SW 1271 (cell line): ENCODE data around the gene MYPOP.
A peak's percentile ranks its signal among the peaks of the same experiment; 100 is the strongest.
"Not testable (repeated sequence)": the region's sequence is repeated elsewhere in the genome, so short reads cannot be mapped to it uniquely, and the experiment has no call there.

Experiments used
- DNase-seq, 2 experiments: peaks; one replicate each; lab custom pipeline; 2025; lab: John Stamatoyannopoulos, UW

The MYPOP gene

DNA sequence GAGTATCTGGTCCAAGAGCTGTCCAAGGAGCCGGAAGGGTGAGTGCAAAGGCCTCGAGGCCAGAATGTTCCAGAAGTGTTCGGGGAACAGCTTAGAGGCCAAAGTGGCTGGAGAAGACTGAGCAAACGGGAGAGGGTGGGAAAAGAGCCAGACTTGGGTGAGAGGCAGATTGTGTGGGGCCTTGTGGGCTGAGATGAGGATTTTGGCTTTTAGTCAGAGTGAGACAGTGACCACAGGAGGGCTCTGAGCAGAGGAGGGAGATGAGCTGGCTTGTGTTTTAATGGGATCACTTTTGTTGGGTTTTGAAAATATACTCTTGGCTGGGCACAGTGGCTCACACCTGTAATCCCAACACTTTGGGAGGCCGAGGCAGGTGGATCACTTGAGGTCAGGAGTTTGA lies 6.5 kb upstream of the MYPOP start:
- no peak for DNase-seq

GRCh38 chr19:45906221-45906620 lies 3.8 kb upstream of the MYPOP start:
- DNase-seq, result no peak

GRCh38 chr19:45905011-45905410 lies 2.6 kb upstream of the MYPOP start:
- no peak for DNase-seq

DNA sequence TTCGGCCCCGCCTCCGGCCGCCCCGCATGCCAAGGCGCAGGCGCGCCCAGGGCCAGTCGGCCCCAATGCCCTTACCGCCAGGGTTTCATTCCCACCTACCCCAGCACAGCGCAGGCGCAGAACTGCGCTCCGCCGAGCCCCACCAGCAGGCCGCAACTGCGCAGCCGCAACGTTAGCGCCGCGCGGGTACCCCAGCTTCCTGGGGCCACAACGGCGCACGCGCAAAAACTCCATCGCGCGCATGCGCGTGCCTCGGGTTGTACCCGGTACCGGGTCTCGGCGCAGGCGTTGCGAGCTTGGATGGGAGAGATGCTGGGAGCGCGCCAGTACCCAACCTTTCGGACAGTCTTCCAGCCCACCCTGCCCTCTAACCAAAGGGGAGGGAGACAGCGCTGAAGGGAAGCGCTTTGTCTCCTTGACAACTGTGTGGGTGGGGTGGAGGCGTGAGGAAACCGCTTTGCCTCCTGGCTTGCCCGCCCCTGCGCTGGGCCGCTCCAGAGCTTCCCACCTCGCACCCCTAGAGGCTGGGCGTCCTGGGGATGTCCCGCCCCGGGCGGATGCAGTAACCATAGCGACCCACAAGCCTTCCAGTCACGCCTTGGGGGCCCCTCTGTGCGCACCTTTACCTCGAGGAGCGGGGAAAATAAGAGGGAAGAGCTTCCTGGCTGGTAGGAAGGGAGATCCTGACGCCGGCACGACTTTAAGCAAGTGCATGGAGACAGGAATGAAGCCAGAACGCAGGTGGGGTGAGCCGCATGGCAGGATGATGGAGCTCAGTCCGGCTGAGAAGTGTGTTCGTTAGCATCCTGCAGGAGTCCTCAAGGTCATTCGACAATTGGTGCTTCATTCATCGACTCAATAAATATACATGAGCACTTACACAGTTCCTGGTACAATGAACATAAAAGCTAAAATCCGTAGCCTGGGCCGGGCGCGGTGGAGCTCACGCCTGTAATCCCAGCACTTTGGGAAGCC lies 525 bp upstream of the MYPOP start:
- DNase-seq, result peak; percentile 71 to 87

DNA sequence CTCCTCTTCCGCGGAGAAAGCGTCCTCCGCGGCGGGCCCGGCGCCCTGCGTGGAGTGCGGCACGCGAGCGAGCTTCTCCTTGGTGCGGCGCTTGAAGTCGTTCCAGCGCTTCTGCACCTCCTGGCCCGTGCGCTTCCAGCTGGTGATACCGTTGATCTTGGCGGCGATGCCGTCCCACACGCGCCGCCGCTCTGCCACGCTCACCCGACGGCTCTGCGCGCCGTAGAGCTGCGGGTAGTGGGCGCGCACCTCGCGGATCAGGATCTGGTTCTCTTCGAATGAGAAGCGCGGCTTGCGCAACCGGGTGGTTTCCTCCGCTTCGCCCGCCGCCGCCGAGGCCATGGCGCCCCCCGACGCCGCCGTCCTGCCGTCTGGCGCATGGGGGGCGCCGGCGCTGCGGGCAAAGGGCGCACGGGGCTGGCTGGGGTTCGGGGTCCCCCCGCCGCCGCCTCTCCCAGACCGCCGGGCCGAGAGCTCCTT lies 941 bp downstream of the MYPOP start:
- DNase-seq, result no peak

DNA sequence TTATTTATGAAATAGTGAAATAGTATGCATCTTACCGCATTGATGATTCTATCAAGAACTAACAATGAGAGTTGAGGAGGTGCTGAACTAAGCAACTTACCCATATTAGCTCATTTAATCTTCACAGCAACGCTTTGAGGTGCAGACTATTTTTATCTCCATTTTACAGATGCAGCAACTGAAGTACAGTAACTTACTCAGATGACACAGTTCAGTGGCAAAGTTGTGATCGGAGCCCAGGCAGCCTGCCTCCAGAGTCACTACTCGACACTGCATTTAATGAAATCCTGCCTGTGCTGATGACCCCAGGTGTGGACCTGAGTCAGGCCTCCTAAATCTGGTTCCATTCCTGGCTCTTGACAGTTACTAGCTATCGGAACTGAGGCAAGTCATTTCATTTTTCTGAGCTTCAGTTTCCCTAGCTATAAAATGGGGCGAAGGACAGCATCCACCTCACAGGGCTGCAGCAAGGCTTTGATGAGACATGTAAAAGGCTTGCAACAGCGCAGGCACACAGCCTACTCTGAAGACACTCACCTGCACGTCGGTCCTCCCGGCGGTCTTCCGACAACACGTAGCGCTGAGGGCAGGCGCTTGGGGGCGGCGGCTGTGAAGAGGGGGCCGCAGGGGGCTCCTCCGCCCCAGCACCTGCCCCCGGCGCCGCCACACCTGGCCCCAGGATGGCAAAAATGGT lies 1.5 kb downstream of the MYPOP start:
- no peak for DNase-seq

GRCh38 chr19:45899919-45900589 lies 2.4 kb downstream of the MYPOP start:
- DNase-seq, result no peak

DNA sequence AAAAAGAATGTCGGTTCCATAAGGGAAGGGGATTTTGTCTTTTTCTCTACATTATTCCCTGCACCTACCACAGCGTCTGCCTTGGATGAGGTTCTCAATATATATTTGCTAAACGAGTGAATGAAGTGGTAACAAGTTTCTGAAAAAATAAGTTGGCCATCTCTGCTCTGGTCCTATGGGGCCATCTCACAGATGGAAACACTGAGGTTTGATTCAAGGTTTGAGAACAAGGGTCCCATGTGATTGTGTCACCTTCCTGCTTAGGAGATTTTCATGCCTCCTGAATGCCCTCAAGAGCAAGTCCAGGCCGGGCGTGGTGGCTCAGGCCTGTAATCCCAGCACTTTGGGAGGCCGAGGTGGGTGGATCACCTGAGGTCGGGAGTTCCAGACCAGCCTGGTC lies 3.2 kb downstream of the MYPOP start:
- DNase-seq, result no peak

DNA sequence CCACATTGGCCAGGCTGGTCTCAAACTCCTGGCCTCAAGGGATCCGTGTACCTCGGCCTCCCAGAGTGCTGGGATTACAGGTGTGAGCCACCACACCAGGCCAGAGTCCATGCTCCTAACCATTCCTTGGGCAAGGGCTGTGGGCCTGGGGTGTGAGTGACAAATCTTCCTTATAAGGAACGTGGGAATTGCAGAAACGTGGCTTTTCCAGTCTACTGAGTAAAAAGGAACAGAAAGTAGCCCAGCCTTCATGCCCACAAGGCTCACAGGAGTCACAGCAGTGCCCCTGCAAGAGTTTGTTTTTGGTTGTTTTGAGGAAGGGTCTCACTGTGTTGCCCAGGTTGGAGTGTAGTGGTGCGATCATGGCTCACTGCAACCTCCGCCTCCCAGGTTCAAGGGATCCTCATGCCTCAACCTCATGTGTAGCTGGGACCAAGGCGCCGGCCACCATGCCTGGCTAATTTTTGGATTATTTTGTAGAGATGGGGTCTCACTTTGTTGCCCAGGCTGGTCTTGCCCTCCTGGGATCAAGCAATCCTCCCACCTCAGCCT lies 5.1 kb downstream of the MYPOP start:
- no peak for DNase-seq

DNA sequence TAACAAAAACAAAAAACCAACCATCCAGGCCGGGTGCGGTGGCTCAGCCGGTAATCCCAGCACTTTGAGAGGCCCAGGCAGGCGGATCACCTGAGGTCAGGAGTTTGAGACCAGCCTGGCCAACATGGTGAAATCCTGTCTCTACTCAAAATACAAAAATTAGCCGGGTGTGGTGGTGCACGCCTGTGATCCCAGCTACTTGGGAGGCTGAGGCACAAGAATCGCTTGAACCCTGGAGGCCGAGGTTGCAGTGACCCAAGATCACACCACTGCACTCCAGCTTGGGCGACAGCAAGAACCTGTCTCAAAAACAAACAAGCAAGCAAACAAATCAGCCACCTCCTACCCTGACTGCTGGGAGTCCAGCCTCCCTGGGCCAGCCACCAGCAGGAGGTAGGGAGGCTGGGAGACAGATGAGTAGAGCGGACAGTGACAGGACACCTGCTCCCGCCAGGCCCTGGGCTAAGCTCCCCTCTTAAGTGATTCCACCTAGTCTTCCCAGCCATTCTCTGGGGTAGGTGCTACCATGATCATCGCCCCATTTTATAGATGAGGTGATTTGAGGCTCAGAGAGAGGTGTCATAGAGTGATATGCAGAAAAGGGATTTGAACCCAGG lies 6.3 kb downstream of the MYPOP start:
- not testable (repeated sequence) for DNase-seq

DNA sequence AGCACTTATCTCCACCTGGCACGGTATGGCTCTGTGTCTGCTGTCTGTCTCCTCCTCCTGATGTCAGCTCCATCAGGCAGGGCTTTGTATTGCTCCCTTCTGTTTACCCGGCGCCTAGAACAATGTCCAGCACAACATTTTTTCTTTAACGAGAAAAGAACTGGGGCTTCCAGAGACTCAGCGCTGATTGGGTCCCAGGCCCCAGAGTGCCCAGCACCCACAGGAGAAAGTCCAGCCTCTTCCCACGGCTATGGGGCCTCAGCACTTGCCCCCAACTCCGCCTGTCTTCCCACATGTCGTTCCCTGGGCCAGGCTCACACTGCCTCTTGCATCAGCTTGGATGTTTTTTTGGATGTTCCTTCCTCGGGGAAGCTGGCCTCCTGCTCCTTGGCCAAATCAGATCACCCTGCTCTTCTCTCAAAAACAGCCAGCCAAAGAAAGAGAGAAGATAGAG lies 6.9 kb downstream of the MYPOP start:
- no peak for DNase-seq

DNA sequence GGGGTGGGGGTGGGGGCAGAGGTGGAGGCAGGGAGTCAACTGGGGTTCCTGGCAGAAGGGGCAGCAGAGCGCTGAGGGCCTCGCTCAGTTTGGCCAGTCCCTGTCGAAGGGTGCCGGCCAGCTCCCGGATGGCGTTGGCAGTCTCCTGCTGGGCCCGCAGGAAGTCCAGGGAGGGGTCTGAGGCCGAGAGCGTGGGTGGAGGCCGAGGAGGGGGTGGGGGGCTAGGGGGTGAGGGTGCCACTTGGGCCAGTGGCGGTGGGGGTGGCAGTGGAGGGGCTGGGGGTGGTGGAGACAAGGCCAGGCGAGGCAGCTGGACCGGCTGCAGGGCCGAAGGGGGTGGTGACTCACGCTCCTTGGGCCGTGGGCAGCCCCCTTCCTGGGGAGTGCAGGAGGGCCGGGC lies 11.5 kb downstream of the MYPOP start:
- no peak for DNase-seq

GRCh38 chr19:45889210-45889885 lies 13.1 kb downstream of the MYPOP start:
- no peak for DNase-seq

DNA sequence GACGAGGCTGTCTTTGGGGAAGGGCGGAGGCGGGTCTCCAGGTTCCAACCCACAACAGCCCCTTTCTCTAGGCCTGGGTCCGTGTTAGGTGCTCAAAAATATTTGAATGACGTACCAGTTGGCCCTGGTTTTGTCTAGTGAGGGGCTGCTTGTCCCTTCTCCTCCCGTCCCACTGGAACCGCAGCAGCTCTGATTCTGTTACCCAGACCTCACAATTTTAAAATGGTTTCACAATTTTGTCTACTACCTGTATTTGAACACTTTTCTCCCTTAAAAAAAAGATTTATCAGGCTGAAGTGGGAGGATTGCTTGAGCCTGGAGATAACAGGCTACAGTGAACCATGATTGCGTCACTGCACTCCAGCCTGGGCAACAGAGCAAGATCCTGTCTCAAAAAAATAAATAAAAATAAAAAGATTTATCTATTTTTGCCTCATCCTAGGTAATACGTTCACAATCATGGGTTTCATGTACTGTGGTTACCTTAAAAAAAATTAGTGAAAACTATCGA lies 15.2 kb downstream of the MYPOP start:
- DNase-seq, result no peak

- peak; percentile 49 to 80 for DNase-seq
These were observed 15.8 kb downstream of the MYPOP start for GRCh38 chr19:45886427-45887199.

DNA sequence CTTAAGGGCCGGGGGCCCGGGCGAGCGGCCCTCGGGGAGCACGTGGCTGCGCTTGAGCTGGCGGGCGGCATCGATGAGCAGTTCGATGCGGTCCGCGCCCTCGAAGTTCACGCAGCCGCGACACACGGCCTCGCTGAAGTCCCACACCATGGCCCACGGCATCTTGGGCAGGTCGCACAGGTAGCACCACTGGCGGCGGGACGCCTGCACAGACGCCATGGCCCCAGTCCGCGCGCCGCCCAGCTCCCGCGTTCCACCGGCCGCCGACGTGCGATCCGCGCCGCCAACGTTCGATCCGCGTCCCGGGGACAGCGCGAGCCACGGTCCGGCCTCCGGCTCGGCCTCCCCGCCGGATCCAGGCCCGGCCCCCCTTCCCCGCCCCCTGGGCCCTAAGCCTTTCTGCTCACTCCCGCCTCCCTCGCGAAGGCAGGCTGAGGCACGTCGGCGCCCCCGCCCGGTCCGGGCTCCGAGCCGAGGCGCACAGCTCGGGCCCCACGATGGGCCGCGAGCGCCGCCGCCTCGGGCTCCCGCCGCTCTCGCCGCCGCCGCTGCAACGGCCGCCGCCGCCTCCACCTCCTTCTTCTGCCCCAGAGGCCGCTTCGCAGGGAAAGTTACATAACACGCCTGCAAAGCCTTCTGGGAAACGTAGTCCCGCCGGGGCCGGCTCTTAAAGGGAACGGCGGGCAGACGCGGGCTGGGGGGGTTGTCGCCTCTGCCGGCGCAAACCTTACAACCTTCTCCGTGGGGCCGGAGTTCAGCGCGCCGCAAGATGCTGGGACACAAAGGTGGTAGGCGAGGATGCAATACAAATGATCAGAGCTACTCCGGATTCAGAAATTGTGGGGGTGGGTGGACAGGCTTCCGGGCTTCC lies 16.6 kb downstream of the MYPOP start, which contains the start of gene IRF2BP1:
Gene IRF2BP1 (minus strand): TSS at position 586 of the 871 bp plus-strand sequence. CDS start 367 bp downstream, at position 219.
- peak; percentile 32 to 79 for DNase-seq

GRCh38 chr19:45884682-45885555 lies 17.5 kb downstream of the MYPOP start:
- DNase-seq, result no peak
